ENCODE measurements around the gene SNRPB2.

Gene SNRPB2

GRCh38 chr20:16692009-16692408 lies 37.8 kb upstream of the SNRPB2 start:
- Histone ChIP-seq H3K9me3 (ENCODE audit: insufficient read depth, low read depth, low read length) (no peaks in the 10 kb centered on the region), H4K91ac (ENCODE audit: low read depth, low read length) (no peak overlapping the region), H2BK120ac (ENCODE audit: insufficient read depth, low read length, poor library complexity) (no peak overlapping the region), H3K9ac (ENCODE audit: low read length) (no peak overlapping the region), H4K8ac (ENCODE audit: low read depth, low read length) (no peak overlapping the region), H3K4me1 (ENCODE audit: control insufficient read depth in 1 of 2, insufficient read depth in 2 of 2, low read length in 2 of 2) (no peaks in the 10 kb centered on the region), H3K79me2 (ENCODE audit: control insufficient read depth, insufficient read depth, low read length, poor library complexity) (no peaks in the 10 kb centered on the region), H3K4me2 (ENCODE audit: low read length) (no peak overlapping the region), H4K12ac (ENCODE audit: low read depth, low read length) (no peak overlapping the region), H2AK5ac (ENCODE audit: low read length) (no peak overlapping the region), H3K14ac (ENCODE audit: low read length) (no peak overlapping the region), H2BK5ac (ENCODE audit: low read depth, low read length, poor library complexity) (no peak overlapping the region), H3K27ac (ENCODE audit: low read depth, low read length) (no peak overlapping the region), H3K4me3 (ENCODE audit: low read depth, low read length) (no peak overlapping the region), H2BK12ac (ENCODE audit: low read length) (no peak overlapping the region), H3K36me3 (ENCODE audit: control insufficient read depth in 1 of 2, insufficient read depth in 2 of 2, low read length in 2 of 2) (no peaks in the 10 kb centered on the region), H3K18ac (ENCODE audit: low read length) (no peak overlapping the region), H3K23ac (ENCODE audit: low read length) (no peak overlapping the region), H3K79me1 (ENCODE audit: low read length) (no peaks in the 10 kb centered on the region), H3K27me3 (ENCODE audit: insufficient read depth, low read length) (no peaks in the 10 kb centered on the region), H3K4ac (ENCODE audit: low read depth, low read length) (no peak overlapping the region), H2AFZ (ENCODE audit: insufficient read depth, low read length, poor library complexity) (no peak overlapping the region)
- no CpG with 5 or more reads among the region's 2 CpGs for WGBS (ENCODE audit: extremely low coverage, insufficient coverage, insufficient read length)
- DNase-seq: no peak

GRCh38 chr20:16692442-16692841 lies 37.4 kb upstream of the SNRPB2 start:
- Histone ChIP-seq H2BK12ac (ENCODE audit: low read length) (no peak overlapping the region), H2AK5ac (ENCODE audit: low read length) (no peak overlapping the region), H3K27ac (ENCODE audit: low read depth, low read length) (no peak overlapping the region), H3K18ac (ENCODE audit: low read length) (no peak overlapping the region), H3K4me2 (ENCODE audit: low read length) (no peak overlapping the region), H3K9me3 (ENCODE audit: insufficient read depth, low read depth, low read length) (no peaks in the 10 kb centered on the region), H3K79me1 (ENCODE audit: low read length) (no peaks in the 10 kb centered on the region), H3K4ac (ENCODE audit: low read depth, low read length) (no peak overlapping the region), H2AFZ (ENCODE audit: insufficient read depth, low read length, poor library complexity) (no peak overlapping the region), H3K36me3 (ENCODE audit: control insufficient read depth in 1 of 2, insufficient read depth in 2 of 2, low read length in 2 of 2) (no peaks in the 10 kb centered on the region), H2BK120ac (ENCODE audit: insufficient read depth, low read length, poor library complexity) (no peak overlapping the region), H3K27me3 (ENCODE audit: insufficient read depth, low read length) (no peaks in the 10 kb centered on the region), H4K91ac (ENCODE audit: low read depth, low read length) (no peak overlapping the region), H3K14ac (ENCODE audit: low read length) (no peak overlapping the region), H3K9ac (ENCODE audit: low read length) (no peak overlapping the region), H3K79me2 (ENCODE audit: control insufficient read depth, insufficient read depth, low read length, poor library complexity) (no peaks in the 10 kb centered on the region), H3K4me1 (ENCODE audit: control insufficient read depth in 1 of 2, insufficient read depth in 2 of 2, low read length in 2 of 2) (no peaks in the 10 kb centered on the region), H3K23ac (ENCODE audit: low read length) (no peak overlapping the region), H3K4me3 (ENCODE audit: low read depth, low read length) (no peak overlapping the region), H2BK5ac (ENCODE audit: low read depth, low read length, poor library complexity) (no peak overlapping the region), H4K12ac (ENCODE audit: low read depth, low read length) (no peak overlapping the region), H4K8ac (ENCODE audit: low read depth, low read length) (no peak overlapping the region)
- no peak for DNase-seq

- H3K23ac ChIP-seq (ENCODE audit: low read length): no peak overlapping the region
- H3K9me3 ChIP-seq (ENCODE audit: insufficient read depth, low read depth, low read length): no peaks in the 10 kb centered on the region
- no peak overlapping the region for H4K8ac ChIP-seq (ENCODE audit: low read depth, low read length)
- no peak overlapping the region for H3K4me3 ChIP-seq (ENCODE audit: low read depth, low read length)
- H3K9ac ChIP-seq (ENCODE audit: low read length): no peak overlapping the region
- H3K79me2 ChIP-seq (ENCODE audit: control insufficient read depth, insufficient read depth, low read length, poor library complexity): no peaks in the 10 kb centered on the region
- H4K91ac ChIP-seq (ENCODE audit: low read depth, low read length): no peak overlapping the region
- peaks cover 0 to 2% of the 10 kb centered on the region in 2 experiments for H3K4me1 ChIP-seq (ENCODE audit: control insufficient read depth in 1 of 2, insufficient read depth in 2 of 2, low read length in 2 of 2)
- no peak overlapping the region for H2BK12ac ChIP-seq (ENCODE audit: low read length)
- WGBS (ENCODE audit: extremely low coverage, insufficient coverage, insufficient read length): no CpG with 5 or more reads among the region's 1 CpG
- no peak for DNase-seq
- H3K4ac ChIP-seq (ENCODE audit: low read depth, low read length): no peak overlapping the region
- no peak overlapping the region for H3K4me2 ChIP-seq (ENCODE audit: low read length)
- no peaks in the 10 kb centered on the region for H3K27me3 ChIP-seq (ENCODE audit: insufficient read depth, low read length)
- no peak overlapping the region for H2BK5ac ChIP-seq (ENCODE audit: low read depth, low read length, poor library complexity)
- no peak overlapping the region for H2AK5ac ChIP-seq (ENCODE audit: low read length)
- no peak overlapping the region for H2BK120ac ChIP-seq (ENCODE audit: insufficient read depth, low read length, poor library complexity)
- H3K18ac ChIP-seq (ENCODE audit: low read length): no peak overlapping the region
- no peak overlapping the region for H4K12ac ChIP-seq (ENCODE audit: low read depth, low read length)
- H3K14ac ChIP-seq (ENCODE audit: low read length): no peak overlapping the region
- H2AFZ ChIP-seq (ENCODE audit: insufficient read depth, low read length, poor library complexity): no peak overlapping the region
- H3K27ac ChIP-seq (ENCODE audit: low read depth, low read length): no peak overlapping the region
- no peaks in the 10 kb centered on the region for H3K79me1 ChIP-seq (ENCODE audit: low read length)
- H3K36me3 ChIP-seq (ENCODE audit: control insufficient read depth in 1 of 2, insufficient read depth in 2 of 2, low read length in 2 of 2): no peaks in the 10 kb centered on the region
Measured at GRCh38 chr20:16693278-16693677, 36.5 kb upstream of the SNRPB2 start.

DNA sequence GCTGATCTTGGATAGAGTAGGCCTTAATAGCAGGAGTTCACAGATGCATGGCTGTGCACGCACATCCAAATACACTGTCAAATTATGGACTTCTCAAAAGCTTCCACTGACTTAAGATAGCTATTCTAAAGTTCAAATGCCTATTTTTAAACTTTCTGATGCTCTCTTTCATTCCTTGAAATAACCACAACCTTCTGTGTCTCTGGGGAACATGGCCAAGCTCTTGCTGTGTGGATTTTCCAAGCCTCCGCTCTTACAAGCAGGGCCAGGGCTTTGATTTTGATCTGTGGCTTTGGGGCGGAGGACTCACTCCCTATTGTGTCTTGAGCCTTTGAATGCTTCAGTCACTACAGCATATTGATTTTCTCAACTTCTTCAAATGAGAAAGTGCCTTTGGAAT lies 35.7 kb upstream of the SNRPB2 start:
- Histone ChIP-seq H3K4me3 (ENCODE audit: low read depth, low read length) (no peak overlapping the region), H4K8ac (ENCODE audit: low read depth, low read length) (no peak overlapping the region), H3K4me1 (ENCODE audit: control insufficient read depth in 1 of 2, insufficient read depth in 2 of 2, low read length in 2 of 2) (peaks cover 0 to 2% of the 10 kb centered on the region in 2 experiments), H3K9ac (ENCODE audit: low read length) (no peak overlapping the region), H3K18ac (ENCODE audit: low read length) (no peak overlapping the region), H4K91ac (ENCODE audit: low read depth, low read length) (no peak overlapping the region), H2BK120ac (ENCODE audit: insufficient read depth, low read length, poor library complexity) (no peak overlapping the region), H3K23ac (ENCODE audit: low read length) (no peak overlapping the region), H2BK12ac (ENCODE audit: low read length) (no peak overlapping the region), H3K27ac (ENCODE audit: low read depth, low read length) (no peak overlapping the region), H3K79me1 (ENCODE audit: low read length) (no peaks in the 10 kb centered on the region), H3K27me3 (ENCODE audit: insufficient read depth, low read length) (no peaks in the 10 kb centered on the region), H3K14ac (ENCODE audit: low read length) (no peak overlapping the region), H3K9me3 (ENCODE audit: insufficient read depth, low read depth, low read length) (no peaks in the 10 kb centered on the region), H2AK5ac (ENCODE audit: low read length) (no peak overlapping the region), H3K4me2 (ENCODE audit: low read length) (no peak overlapping the region), H2AFZ (ENCODE audit: insufficient read depth, low read length, poor library complexity) (no peak overlapping the region), H3K4ac (ENCODE audit: low read depth, low read length) (no peak overlapping the region), H3K79me2 (ENCODE audit: control insufficient read depth, insufficient read depth, low read length, poor library complexity) (no peaks in the 10 kb centered on the region), H3K36me3 (ENCODE audit: control insufficient read depth in 1 of 2, insufficient read depth in 2 of 2, low read length in 2 of 2) (no peaks in the 10 kb centered on the region), H4K12ac (ENCODE audit: low read depth, low read length) (no peak overlapping the region), H2BK5ac (ENCODE audit: low read depth, low read length, poor library complexity) (no peak overlapping the region)
- no peak for DNase-seq
- WGBS (ENCODE audit: extremely low coverage, insufficient coverage, insufficient read length): no CpG with 5 or more reads among the region's 3 CpGs
